H1 (cell line): ENCODE data around the gene LSM7.

Experiments used
- CEBPB ChIP-seq: IDR thresholded peaks from 2 replicates; pipeline ENCODE4 v1.6.1; 2012; ENCODE audit warnings: low read depth, low read length
- CHD2 ChIP-seq: IDR thresholded peaks from 2 replicates; pipeline ENCODE4 v1.6.1; 2012; ENCODE audit warnings: low read length, improper control_type of control experiment
- CTCF ChIP-seq, 3 experiments: IDR thresholded peaks; 1 replicate in 2 of 3; 2 replicates in 1 of 3; pipeline versions ENCODE4 v1.5.1 to v1.6.1; 2011; ENCODE audit warnings: low read length in 3 of 3, mild to moderate bottlenecking in 3 of 3, inconsistent platforms in 2 of 3, low read depth in 1 of 3, moderate library complexity in 1 of 3; ENCODE audit not compliant: insufficient read depth in 1 of 3; ENCODE audit errors: control extremely low read depth in 1 of 3
- EZH2 ChIP-seq: fragments of 200-600 bp; sonication (generic); IDR thresholded peaks from 2 replicates; pipeline ENCODE4 v1.7.1; 2012; ENCODE audit warnings: low read depth, mild to moderate bottlenecking, moderate library complexity, low read length, inconsistent platforms; ENCODE audit not compliant: severe bottlenecking
- GABPA ChIP-seq: IDR thresholded peaks from 2 replicates; pipeline ENCODE4 v1.6.1; 2011; ENCODE audit warnings: mild to moderate bottlenecking, low read length, moderate library complexity, borderline replicate concordance; ENCODE audit not compliant: insufficient read depth
- KDM1A ChIP-seq: fragments of 200-600, 300-600 bp; sonication (generic); IDR thresholded peaks from 2 replicates; pipeline ENCODE4 v1.7.1; 2016; ENCODE audit warnings: mild to moderate bottlenecking, low read length, borderline replicate concordance
- POLR2A ChIP-seq, 2 experiments: IDR thresholded peaks; 1 replicate in 1 of 2; 2 replicates in 1 of 2; pipeline ENCODE4 v1.6.1; 2011; ENCODE audit warnings: low read depth in 2 of 2, low read length in 2 of 2, mild to moderate bottlenecking in 2 of 2; ENCODE audit errors: control extremely low read depth in 1 of 2
- POLR2AphosphoS5 ChIP-seq: IDR thresholded peaks from 2 replicates; pipeline ENCODE4 v1.6.1; 2011; ENCODE audit warnings: low read depth, low read length
- RNF2 ChIP-seq: fragments of 200-900, 300-1000 bp; sonication (generic); IDR thresholded peaks from 2 replicates; pipeline ENCODE4 v1.7.1; 2016; ENCODE audit warnings: borderline replicate concordance, low read depth, mild to moderate bottlenecking, antibody characterized with exemption, low read length; ENCODE audit not compliant: poor library complexity, severe bottlenecking; ENCODE audit errors: missing control alignments
- SRF ChIP-seq: IDR thresholded peaks from 2 replicates; pipeline ENCODE4 v1.6.1; 2011; ENCODE audit warnings: mild to moderate bottlenecking, low read depth, low read length, moderate library complexity
- TF ChIP-seq, protein P1 (sequence below): fragments of 300-600 bp; sonication (generic); IDR thresholded peaks from 2 replicates; pipeline ENCODE4 v1.7.1; 2012; ENCODE audit warnings: low read length, moderate library complexity, mild to moderate bottlenecking, inconsistent platforms; ENCODE audit not compliant: insufficient replicate concordance

DNA sequence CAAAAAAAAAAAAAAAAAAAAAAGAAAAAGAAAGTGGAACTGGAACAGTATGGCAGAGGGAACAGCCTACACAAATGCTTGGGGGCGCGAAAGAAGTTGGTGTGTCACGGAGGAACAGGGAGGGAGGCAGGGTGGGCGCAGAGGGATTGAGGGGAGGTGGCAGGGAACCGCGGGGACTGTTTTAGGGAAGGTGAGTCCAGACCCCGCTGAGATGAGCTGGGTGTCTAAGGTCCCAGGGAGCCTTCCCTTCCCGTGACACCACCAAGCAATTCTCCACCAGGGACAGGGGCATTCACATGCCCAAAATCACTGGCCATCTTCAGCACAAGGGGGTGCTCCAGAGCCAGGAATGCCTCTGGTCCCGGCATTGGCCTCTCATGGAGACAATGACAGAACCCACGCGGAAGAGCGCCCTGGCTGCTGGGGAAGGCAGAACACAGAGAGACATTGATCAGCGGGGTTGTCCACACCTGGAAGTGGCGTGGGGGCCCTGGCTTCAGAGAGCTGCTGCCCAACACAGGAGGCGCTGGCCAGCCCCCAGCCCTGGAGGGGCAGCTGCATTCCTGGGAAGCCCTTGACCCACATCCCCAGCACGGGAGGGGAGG, 53.4 kb downstream of the LSM7 start:
- peak in 1 of 2 experiments; percentile 34; a peak in 1 of 3 replicates for TF ChIP-seq POLR2A (IDR thresholded peaks at IDR 0.05; ENCODE audit: control extremely low read depth in 1 of 2, low read depth in 2 of 2, low read length in 2 of 2)
- TF ChIP-seq SRF = no peak
- no peak for TF ChIP-seq RNF2
- TF ChIP-seq GABPA = no peak
- peak; percentile 86 to 91 (median 89) for TF ChIP-seq CTCF (IDR thresholded peaks at IDR 0.05; ENCODE audit: control extremely low read depth in 1 of 3, insufficient read depth in 1 of 3, low read depth in 1 of 3, low read length in 3 of 3)
- no peak; the same call in 1 of the 2 replicates for TF ChIP-seq POLR2AphosphoS5
- TF ChIP-seq CEBPB = no peak
- TF ChIP-seq CHD2 = no peak
- TF ChIP-seq EZH2 = no peak
- TF ChIP-seq, protein P1, sequence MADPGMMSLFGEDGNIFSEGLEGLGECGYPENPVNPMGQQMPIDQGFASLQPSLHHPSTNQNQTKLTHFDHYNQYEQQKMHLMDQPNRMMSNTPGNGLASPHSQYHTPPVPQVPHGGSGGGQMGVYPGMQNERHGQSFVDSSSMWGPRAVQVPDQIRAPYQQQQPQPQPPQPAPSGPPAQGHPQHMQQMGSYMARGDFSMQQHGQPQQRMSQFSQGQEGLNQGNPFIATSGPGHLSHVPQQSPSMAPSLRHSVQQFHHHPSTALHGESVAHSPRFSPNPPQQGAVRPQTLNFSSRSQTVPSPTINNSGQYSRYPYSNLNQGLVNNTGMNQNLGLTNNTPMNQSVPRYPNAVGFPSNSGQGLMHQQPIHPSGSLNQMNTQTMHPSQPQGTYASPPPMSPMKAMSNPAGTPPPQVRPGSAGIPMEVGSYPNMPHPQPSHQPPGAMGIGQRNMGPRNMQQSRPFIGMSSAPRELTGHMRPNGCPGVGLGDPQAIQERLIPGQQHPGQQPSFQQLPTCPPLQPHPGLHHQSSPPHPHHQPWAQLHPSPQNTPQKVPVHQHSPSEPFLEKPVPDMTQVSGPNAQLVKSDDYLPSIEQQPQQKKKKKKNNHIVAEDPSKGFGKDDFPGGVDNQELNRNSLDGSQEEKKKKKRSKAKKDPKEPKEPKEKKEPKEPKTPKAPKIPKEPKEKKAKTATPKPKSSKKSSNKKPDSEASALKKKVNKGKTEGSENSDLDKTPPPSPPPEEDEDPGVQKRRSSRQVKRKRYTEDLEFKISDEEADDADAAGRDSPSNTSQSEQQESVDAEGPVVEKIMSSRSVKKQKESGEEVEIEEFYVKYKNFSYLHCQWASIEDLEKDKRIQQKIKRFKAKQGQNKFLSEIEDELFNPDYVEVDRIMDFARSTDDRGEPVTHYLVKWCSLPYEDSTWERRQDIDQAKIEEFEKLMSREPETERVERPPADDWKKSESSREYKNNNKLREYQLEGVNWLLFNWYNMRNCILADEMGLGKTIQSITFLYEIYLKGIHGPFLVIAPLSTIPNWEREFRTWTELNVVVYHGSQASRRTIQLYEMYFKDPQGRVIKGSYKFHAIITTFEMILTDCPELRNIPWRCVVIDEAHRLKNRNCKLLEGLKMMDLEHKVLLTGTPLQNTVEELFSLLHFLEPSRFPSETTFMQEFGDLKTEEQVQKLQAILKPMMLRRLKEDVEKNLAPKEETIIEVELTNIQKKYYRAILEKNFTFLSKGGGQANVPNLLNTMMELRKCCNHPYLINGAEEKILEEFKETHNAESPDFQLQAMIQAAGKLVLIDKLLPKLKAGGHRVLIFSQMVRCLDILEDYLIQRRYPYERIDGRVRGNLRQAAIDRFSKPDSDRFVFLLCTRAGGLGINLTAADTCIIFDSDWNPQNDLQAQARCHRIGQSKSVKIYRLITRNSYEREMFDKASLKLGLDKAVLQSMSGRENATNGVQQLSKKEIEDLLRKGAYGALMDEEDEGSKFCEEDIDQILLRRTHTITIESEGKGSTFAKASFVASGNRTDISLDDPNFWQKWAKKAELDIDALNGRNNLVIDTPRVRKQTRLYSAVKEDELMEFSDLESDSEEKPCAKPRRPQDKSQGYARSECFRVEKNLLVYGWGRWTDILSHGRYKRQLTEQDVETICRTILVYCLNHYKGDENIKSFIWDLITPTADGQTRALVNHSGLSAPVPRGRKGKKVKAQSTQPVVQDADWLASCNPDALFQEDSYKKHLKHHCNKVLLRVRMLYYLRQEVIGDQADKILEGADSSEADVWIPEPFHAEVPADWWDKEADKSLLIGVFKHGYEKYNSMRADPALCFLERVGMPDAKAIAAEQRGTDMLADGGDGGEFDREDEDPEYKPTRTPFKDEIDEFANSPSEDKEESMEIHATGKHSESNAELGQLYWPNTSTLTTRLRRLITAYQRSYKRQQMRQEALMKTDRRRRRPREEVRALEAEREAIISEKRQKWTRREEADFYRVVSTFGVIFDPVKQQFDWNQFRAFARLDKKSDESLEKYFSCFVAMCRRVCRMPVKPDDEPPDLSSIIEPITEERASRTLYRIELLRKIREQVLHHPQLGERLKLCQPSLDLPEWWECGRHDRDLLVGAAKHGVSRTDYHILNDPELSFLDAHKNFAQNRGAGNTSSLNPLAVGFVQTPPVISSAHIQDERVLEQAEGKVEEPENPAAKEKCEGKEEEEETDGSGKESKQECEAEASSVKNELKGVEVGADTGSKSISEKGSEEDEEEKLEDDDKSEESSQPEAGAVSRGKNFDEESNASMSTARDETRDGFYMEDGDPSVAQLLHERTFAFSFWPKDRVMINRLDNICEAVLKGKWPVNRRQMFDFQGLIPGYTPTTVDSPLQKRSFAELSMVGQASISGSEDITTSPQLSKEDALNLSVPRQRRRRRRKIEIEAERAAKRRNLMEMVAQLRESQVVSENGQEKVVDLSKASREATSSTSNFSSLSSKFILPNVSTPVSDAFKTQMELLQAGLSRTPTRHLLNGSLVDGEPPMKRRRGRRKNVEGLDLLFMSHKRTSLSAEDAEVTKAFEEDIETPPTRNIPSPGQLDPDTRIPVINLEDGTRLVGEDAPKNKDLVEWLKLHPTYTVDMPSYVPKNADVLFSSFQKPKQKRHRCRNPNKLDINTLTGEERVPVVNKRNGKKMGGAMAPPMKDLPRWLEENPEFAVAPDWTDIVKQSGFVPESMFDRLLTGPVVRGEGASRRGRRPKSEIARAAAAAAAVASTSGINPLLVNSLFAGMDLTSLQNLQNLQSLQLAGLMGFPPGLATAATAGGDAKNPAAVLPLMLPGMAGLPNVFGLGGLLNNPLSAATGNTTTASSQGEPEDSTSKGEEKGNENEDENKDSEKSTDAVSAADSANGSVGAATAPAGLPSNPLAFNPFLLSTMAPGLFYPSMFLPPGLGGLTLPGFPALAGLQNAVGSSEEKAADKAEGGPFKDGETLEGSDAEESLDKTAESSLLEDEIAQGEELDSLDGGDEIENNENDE = no peak
- no peak for TF ChIP-seq KDM1A
